Neural progenitor cell (in vitro differentiated cells): Measurements from ENCODE around the gene GINS2. TPM values are rescaled to one million over a fixed set of nuclear protein-coding genes. Genes with fewer than 3 reads are reported as not detected.

Experiments
- DNase-seq: peaks from one replicate; pipeline ENCODE4 v3.0.0-alpha.2; 2016; ENCODE audit warnings: low spot score
- H2AFZ ChIP-seq: fragments of 200-600 bp; sonication (generic); replicated peaks from 2 replicates; pipeline ENCODE4 v1.6.1; 2016; ENCODE audit warnings: antibody characterized with exemption
- H3F3A ChIP-seq: fragments of 200-600 bp; sonication (generic); 2 replicates; pipeline ENCODE4 v1.6.1; 2016; ENCODE audit warnings: antibody characterized with exemption, low read depth
- H3K27ac ChIP-seq: fragments of 200-600 bp; sonication (generic); 2 replicates; pipeline ENCODE4 v1.5.1; 2016; ENCODE audit warnings: mild to moderate bottlenecking
- H3K27me3 ChIP-seq: fragments of 200-600 bp; sonication (generic); 2 replicates; pipeline ENCODE4 v1.6.1; 2016; ENCODE audit warnings: mild to moderate bottlenecking, moderate library complexity
- H3K36me3 ChIP-seq: fragments of 200-600 bp; sonication (generic); 2 replicates; pipeline ENCODE4 v1.5.1; 2016
- H3K4me1 ChIP-seq: fragments of 200-600 bp; sonication (generic); 2 replicates; pipeline ENCODE4 v1.6.1; 2016; ENCODE audit warnings: mixed run types
- H3K4me2 ChIP-seq: fragments of 200-600 bp; sonication (generic); 2 replicates; pipeline ENCODE4 v1.6.1; 2016
- H3K4me3 ChIP-seq: fragments of 200-600 bp; sonication (generic); 2 replicates; pipeline ENCODE4 v1.5.1; 2016
- H3K79me2 ChIP-seq: fragments of 200-600 bp; sonication (generic); 2 replicates; pipeline ENCODE4 v1.6.1; 2016; ENCODE audit warnings: low read depth
- H3K9ac ChIP-seq: fragments of 200-600 bp; sonication (generic); 2 replicates; pipeline ENCODE4 v1.6.1; 2016
- H3K9me3 ChIP-seq: fragments of 200-600 bp; sonication (generic); 2 replicates; pipeline ENCODE4 v1.5.1; 2016; ENCODE audit warnings: low read depth
- H4K20me1 ChIP-seq: fragments of 200-600 bp; sonication (generic); 2 replicates; pipeline ENCODE4 v1.6.1; 2016; ENCODE audit warnings: low read depth
- H3K27ac Mint-ChIP-seq: 3 replicates; pipeline ENCODE4 v1.8.0; 2021; ENCODE audit warnings: mixed read lengths
- H3K27me3 Mint-ChIP-seq: 2 replicates; pipeline ENCODE4 v1.8.0; 2022; ENCODE audit warnings: low read depth, mild to moderate bottlenecking, inconsistent platforms, moderate library complexity, mixed read lengths; ENCODE audit not compliant: insufficient read depth
- H3K36me3 Mint-ChIP-seq: 3 replicates; pipeline ENCODE4 v1.8.0; 2021; ENCODE audit warnings: mixed read lengths
- H3K4me1 Mint-ChIP-seq: 3 replicates; pipeline ENCODE4 v1.8.0; 2021; ENCODE audit warnings: mixed read lengths
- H3K4me3 Mint-ChIP-seq: 3 replicates; pipeline ENCODE4 v1.8.0; 2021; ENCODE audit warnings: mild to moderate bottlenecking, moderate library complexity, mixed read lengths
- H3K9me3 Mint-ChIP-seq: 3 replicates; pipeline ENCODE4 v1.8.0; 2020; ENCODE audit warnings: mixed read lengths
- CTCF ChIP-seq: fragments of 200-600 bp; sonication (generic); IDR thresholded peaks from 2 replicates; pipeline ENCODE4 v1.5.1; 2017; ENCODE audit warnings: antibody characterized with exemption, mild to moderate bottlenecking
- EZH2 ChIP-seq: fragments of 200-600 bp; sonication (generic); IDR thresholded peaks from 2 replicates; pipeline ENCODE4 v1.6.1; 2017; ENCODE audit warnings: antibody characterized with exemption, mild to moderate bottlenecking, moderate library complexity
- EZH2phosphoT487 ChIP-seq: fragments of 200-600 bp; sonication (generic); IDR thresholded peaks from 2 replicates; pipeline ENCODE4 v1.6.1; 2017; ENCODE audit warnings: antibody characterized with exemption
- total RNA-seq: library from RNA; depleted of rRNA; stranded (reverse); fragments of >200 nt; gene quantifications from 2 replicates; pipeline ENCODE4 v1.2.3, GENCODE V29; 2015; ENCODE audit warnings: low replicate concordance

Gene GINS2
- total RNA-seq, 1 donor from 2014 or later, result 47.9 TPM

GRCh38 chr16:85724126-85724879 lies 35.5 kb upstream of the GINS2 start:
- H3K4me1 Mint-ChIP-seq, result peaks cover 28% of the 10 kb centered on the region
- Histone ChIP-seq H3K4me1 (peaks cover 7% of the 10 kb centered on the region), H3K9me3 (no peaks in the 10 kb centered on the region), H3K9ac (no peak overlapping the region), H3K4me3 (no peak overlapping the region), H3K27ac (no peak overlapping the region), H3K27me3 (no peaks in the 10 kb centered on the region), H3F3A (no peaks in the 10 kb centered on the region), H4K20me1 (no peaks in the 10 kb centered on the region), H3K79me2 (no peaks in the 10 kb centered on the region), H3K36me3 (no peaks in the 10 kb centered on the region), H2AFZ (no peak overlapping the region), H3K4me2 (no peak overlapping the region)
- H3K9me3 Mint-ChIP-seq, result no peaks in the 10 kb centered on the region
- DNase-seq, result no peak
- H3K27ac Mint-ChIP-seq, result peak overlapping the region; percentile 2
- peaks cover 12% of the 10 kb centered on the region for H3K27me3 Mint-ChIP-seq
- no peaks in the 10 kb centered on the region for H3K36me3 Mint-ChIP-seq
- H3K4me3 Mint-ChIP-seq, result no peak overlapping the region
- no peak for TF ChIP-seq CTCF
- TF ChIP-seq EZH2phosphoT487, result no peak
- TF ChIP-seq EZH2, result no peak

- no peak for DNase-seq
- peak overlapping the region; percentile 31 for H3K4me3 Mint-ChIP-seq
- Histone ChIP-seq H3K4me2 (no peak overlapping the region), H4K20me1 (no peaks in the 10 kb centered on the region), H3K4me3 (no peak overlapping the region), H3K9ac (no peak overlapping the region), H3K27ac (no peak overlapping the region), H2AFZ (peak overlapping the region; percentile 51), H3K9me3 (no peaks in the 10 kb centered on the region), H3F3A (peaks cover 7% of the 10 kb centered on the region), H3K4me1 (peaks cover 7% of the 10 kb centered on the region), H3K27me3 (no peaks in the 10 kb centered on the region), H3K36me3 (no peaks in the 10 kb centered on the region), H3K79me2 (no peaks in the 10 kb centered on the region)
- peak overlapping the region; percentile 89 for H3K27ac Mint-ChIP-seq
- no peaks in the 10 kb centered on the region for H3K9me3 Mint-ChIP-seq
- H3K36me3 Mint-ChIP-seq, result no peaks in the 10 kb centered on the region
- peaks cover 26% of the 10 kb centered on the region for H3K4me1 Mint-ChIP-seq
- TF ChIP-seq EZH2 (no peak), EZH2phosphoT487 (no peak), CTCF (no peak)
- H3K27me3 Mint-ChIP-seq, result peaks cover 10% of the 10 kb centered on the region
Measured at GRCh38 chr16:85722128-85722893, 33.6 kb upstream of the GINS2 start.

GRCh38 chr16:85720302-85720637 lies 31.5 kb upstream of the GINS2 start:
- peaks cover 25% of the 10 kb centered on the region for H3K4me1 ChIP-seq
- H3K9ac ChIP-seq, result no peak overlapping the region
- no peak overlapping the region for H3K4me3 Mint-ChIP-seq
- H3K4me1 Mint-ChIP-seq, result peaks cover 38% of the 10 kb centered on the region
- peaks cover 8% of the 10 kb centered on the region for H3K27me3 ChIP-seq
- TF ChIP-seq EZH2phosphoT487 (no peak), EZH2 (no peak), CTCF (no peak)
- no peak for DNase-seq
- no peak overlapping the region for H3K4me3 ChIP-seq
- no peaks in the 10 kb centered on the region for H4K20me1 ChIP-seq
- H3K36me3 Mint-ChIP-seq, result no peaks in the 10 kb centered on the region
- no peaks in the 10 kb centered on the region for H3K9me3 Mint-ChIP-seq
- no peaks in the 10 kb centered on the region for H3K79me2 ChIP-seq
- no peaks in the 10 kb centered on the region for H3K36me3 ChIP-seq
- H3K27ac Mint-ChIP-seq, result no peak overlapping the region
- H3F3A ChIP-seq, result peaks cover 25% of the 10 kb centered on the region
- peaks cover 12% of the 10 kb centered on the region for H3K27me3 Mint-ChIP-seq
- no peak overlapping the region for H2AFZ ChIP-seq
- H3K27ac ChIP-seq, result no peak overlapping the region
- no peaks in the 10 kb centered on the region for H3K9me3 ChIP-seq
- H3K4me2 ChIP-seq, result no peak overlapping the region
